ENCODE results near the gene TCP11L1. TPM values are rescaled to one million over a fixed set of nuclear protein-coding genes. Genes with fewer than 3 reads are reported as not detected.

Gene TCP11L1
- total RNA-seq, 1 donor from 2014 or later: 28.7 TPM

GRCh38 chr11:33063326-33063881 is 24.0 kb downstream of the TCP11L1 start:
- Histone ChIP-seq H3K36me3 (peaks cover 0 to 52% of the 10 kb centered on the region in 2 donors), H3K4me1 (peaks cover 51% of the 10 kb centered on the region), H3K27me3 (no peaks in the 10 kb centered on the region), H3K4me3 (no peak overlapping the region), H3K27ac (peak overlapping the region; percentile 59), H3K9me3 (no peaks in the 10 kb centered on the region)
- no peak for TF ChIP-seq POLR2A (IDR thresholded peaks at IDR 0.05)
- TF ChIP-seq POLR2AphosphoS5 (IDR thresholded peaks at IDR 0.05; ENCODE audit: insufficient read depth in 1 of 2, low read depth in 1 of 2): no peak
- TF ChIP-seq CTCF (IDR thresholded peaks at IDR 0.05): no peak
- intact Hi-C loops (cut with DNase I): no loop called here
- peak in 1 of 2 donors; percentile 13 for DNase-seq (ENCODE audit: extremely low spot score in 2 of 2)

GRCh38 chr11:33064033-33064825 is 24.9 kb downstream of the TCP11L1 start:
- H3K9me3 ChIP-seq: no peaks in the 10 kb centered on the region
- peak overlapping the region; percentile 59 for H3K27ac ChIP-seq
- intact Hi-C loops (cut with DNase I): no loop called here
- DNase-seq (ENCODE audit: extremely low spot score in 2 of 2): peak in 1 of 2 donors; percentile 60
- no peak overlapping the region for H3K4me3 ChIP-seq
- H3K4me1 ChIP-seq: peaks cover 51% of the 10 kb centered on the region
- peaks cover 0 to 50% of the 10 kb centered on the region in 2 donors for H3K36me3 ChIP-seq
- no peaks in the 10 kb centered on the region for H3K27me3 ChIP-seq
- no peak for TF ChIP-seq POLR2A (IDR thresholded peaks at IDR 0.05)
- no peak for TF ChIP-seq POLR2AphosphoS5 (IDR thresholded peaks at IDR 0.05; ENCODE audit: insufficient read depth in 1 of 2, low read depth in 1 of 2)
- TF ChIP-seq CTCF (IDR thresholded peaks at IDR 0.05): no peak

- Histone ChIP-seq H3K36me3 (peaks cover 0 to 51% of the 10 kb centered on the region in 2 donors), H3K27me3 (no peaks in the 10 kb centered on the region), H3K27ac (no peak overlapping the region), H3K4me3 (no peak overlapping the region), H3K9me3 (no peaks in the 10 kb centered on the region), H3K4me1 (peaks cover 50% of the 10 kb centered on the region)
- peak in 1 of 2 donors; percentile 70 for DNase-seq (ENCODE audit: extremely low spot score in 2 of 2)
- intact Hi-C loops (cut with DNase I): loop anchor here (5.0 kb wide), 1 partner anchor 103 kb away; no protein-coding TSS in a partner anchor
- TF ChIP-seq POLR2AphosphoS5 (IDR thresholded peaks at IDR 0.05; ENCODE audit: insufficient read depth in 1 of 2, low read depth in 1 of 2) (no peak), CTCF (IDR thresholded peaks at IDR 0.05) (no peak), POLR2A (IDR thresholded peaks at IDR 0.05) (no peak)
Observed at GRCh38 chr11:33064866-33065265, 25.5 kb downstream of the TCP11L1 start.

GRCh38 chr11:33065445-33066178 is 26.2 kb downstream of the TCP11L1 start:
- no peaks in the 10 kb centered on the region for H3K9me3 ChIP-seq
- peak in 1 of 2 donors; percentile 71 for DNase-seq (ENCODE audit: extremely low spot score in 2 of 2)
- no peak overlapping the region for H3K4me3 ChIP-seq
- H3K27ac ChIP-seq: no peak overlapping the region
- H3K4me1 ChIP-seq: peaks cover 44% of the 10 kb centered on the region
- H3K36me3 ChIP-seq: peaks cover 0 to 53% of the 10 kb centered on the region in 2 donors
- H3K27me3 ChIP-seq: no peaks in the 10 kb centered on the region
- TF ChIP-seq POLR2A (IDR thresholded peaks at IDR 0.05): no peak
- TF ChIP-seq POLR2AphosphoS5 (IDR thresholded peaks at IDR 0.05; ENCODE audit: insufficient read depth in 1 of 2, low read depth in 1 of 2): no peak
- TF ChIP-seq CTCF (IDR thresholded peaks at IDR 0.05): peak; percentile 35 to 75 (median 72)
- intact Hi-C loops (cut with DNase I): loop anchor here (5.0 kb wide), 1 partner anchor 103 kb away; no protein-coding TSS in a partner anchor

Measured in vagina (tissue), 2 donors.